Kidney tubule cell (primary cell): ENCODE data around the gene DCAF17.
"Not testable (repeated sequence)": the region's sequence is repeated elsewhere in the genome, so short reads cannot be mapped to it uniquely, and the experiment has no call there.

Experiments
- DNase-seq: peaks from one replicate; pipeline ENCODE4 v3.0.0-alpha.2; 2018; ENCODE audit warnings: low spot score

The DCAF17 gene

DNA sequence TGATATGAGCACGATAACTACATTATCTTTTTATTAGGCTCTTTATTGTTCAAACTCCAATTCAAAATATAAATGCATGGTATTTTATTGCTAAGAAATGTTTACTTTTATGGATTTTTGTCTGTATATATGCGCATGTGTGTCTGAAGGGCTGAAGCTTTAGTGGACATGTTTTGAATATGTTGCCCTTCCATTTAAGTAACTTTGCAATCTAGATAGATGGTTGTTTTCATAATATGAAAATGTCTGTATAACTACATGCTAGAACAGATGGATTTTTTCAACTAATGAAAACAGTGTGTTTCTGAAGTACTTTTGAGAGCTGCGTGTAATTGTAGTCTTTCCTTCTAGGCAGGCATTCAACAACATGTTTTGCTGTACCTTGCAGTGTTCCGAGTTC is 18.7 kb downstream of the DCAF17 start:
- no peak for DNase-seq

- no peak for DNase-seq
Measured at GRCh38 chr2:171459498-171459897, 25.5 kb downstream of the DCAF17 start.

DNA sequence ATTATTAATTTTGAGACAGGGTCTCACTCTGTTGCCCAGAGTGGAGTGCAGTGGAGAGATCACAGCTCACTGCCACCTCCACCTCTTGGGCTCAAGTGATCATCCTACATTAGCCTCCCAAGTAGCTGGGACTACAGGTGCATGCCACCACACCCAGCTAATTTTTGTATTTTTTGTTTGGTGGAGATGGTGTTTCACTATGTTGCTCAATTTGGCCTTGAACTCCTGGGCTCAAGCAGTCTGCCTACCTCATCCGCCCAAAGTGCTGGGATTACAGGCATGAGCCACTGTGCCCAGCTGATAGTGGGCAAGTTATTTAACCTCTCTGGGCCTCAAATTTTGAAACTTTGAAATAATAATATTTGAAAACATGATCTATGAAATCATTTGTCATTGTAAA is 26.5 kb downstream of the DCAF17 start:
- DNase-seq, result no peak

DNA sequence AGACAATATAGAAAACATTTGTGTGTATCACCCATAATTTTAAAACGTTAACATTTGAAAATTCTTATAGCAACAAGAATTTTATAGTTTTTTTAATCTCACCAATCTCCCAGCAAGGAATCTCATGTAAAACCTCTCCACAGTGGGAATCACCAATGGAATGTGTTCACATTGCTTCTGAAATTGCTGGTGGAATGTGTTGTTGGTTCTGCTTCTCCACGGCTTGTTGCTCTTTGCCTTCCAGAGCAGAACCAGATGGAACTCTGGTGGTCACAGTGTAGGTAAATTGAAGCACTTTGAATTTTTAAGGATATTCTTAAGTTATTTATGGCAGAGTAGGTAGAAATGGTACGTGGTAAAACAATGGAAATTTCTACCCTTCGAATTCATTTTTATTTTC is 35.1 kb downstream of the DCAF17 start:
- DNase-seq, result peak; percentile 13

GRCh38 chr2:171470129-171470528 is 36.1 kb downstream of the DCAF17 start:
- no peak for DNase-seq

DNA sequence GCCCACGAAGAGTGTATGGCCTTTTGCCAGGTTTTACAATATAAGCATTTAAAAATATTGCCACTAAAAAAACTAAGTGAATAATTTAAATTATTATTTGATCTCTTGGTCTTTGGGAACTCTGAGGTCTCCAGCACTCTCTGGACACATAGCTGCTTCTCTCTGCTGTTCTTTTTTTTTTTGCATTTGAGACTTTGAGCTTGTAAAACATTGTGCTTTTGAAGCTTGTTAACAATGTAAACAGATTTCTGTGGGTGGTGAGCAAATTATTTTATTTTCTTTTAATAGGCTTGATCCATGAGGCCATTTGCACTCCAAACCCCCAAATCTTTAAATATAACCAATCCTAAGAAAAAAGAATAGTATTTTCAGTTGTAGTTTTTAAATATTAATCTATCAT is 42.0 kb downstream of the DCAF17 start:
- no peak for DNase-seq

DNA sequence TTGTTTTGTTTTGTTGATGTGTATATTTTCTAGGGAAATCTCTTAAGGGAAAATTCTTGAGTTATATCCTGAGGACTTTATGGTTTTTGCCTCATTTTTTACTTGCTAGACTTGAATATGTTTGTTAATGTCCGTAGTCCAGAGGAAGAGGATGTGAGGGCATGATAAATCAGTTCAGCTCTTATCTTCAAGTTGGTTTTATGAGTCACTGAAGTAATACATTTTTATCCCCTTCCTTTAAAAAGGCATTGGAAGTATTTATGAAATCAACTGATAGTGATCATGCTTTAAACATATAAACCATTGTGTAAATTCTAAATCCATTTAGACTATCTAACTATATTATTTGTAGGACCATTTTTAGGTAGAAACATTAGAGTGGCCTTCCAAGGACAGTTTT is 44.3 kb downstream of the DCAF17 start:
- no peak for DNase-seq

GRCh38 chr2:171479154-171479814 is 45.3 kb downstream of the DCAF17 start:
- DNase-seq, result no peak

DNA sequence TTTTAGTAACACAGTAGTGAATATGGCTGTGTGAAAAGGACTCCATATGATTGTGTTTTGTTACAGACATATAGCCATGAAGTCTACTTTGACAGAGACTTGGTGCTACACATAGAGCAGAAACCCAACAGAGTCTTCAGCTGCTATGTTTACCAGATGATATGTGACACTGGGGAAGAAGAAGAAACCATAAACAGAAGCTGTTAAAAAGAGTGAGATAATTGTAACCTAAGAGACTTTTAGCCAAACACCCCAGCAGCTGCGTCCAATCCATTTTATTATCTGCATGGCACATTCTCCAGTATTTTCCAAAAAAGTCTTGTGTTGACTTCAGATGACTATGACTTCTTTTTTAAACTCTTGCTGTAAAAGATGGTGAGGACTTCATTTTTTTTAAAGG is 46.9 kb downstream of the DCAF17 start:
- DNase-seq, result no peak

GRCh38 chr2:171482308-171482707 is 48.3 kb downstream of the DCAF17 start:
- DNase-seq, result no peak

DNA sequence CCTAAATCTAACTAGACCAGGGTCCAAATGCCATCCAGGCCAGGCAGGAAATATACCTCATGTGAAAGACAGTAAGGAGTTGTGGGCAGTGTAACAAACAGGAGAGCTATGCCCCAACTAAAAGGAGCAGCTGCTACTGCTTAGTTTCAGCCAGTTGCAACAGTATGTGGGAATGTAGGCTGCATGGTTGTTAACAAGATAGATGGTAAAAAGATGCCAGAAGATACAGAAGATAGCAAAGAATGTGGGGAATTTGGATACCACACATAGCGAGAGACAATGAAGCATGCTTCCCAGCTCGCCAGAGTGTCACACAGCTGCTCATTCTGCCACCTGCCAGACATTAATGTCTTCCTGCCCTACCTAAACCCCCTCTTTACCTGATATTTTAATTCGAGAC is 48.9 kb downstream of the DCAF17 start:
- peak; percentile 23 for DNase-seq

DNA sequence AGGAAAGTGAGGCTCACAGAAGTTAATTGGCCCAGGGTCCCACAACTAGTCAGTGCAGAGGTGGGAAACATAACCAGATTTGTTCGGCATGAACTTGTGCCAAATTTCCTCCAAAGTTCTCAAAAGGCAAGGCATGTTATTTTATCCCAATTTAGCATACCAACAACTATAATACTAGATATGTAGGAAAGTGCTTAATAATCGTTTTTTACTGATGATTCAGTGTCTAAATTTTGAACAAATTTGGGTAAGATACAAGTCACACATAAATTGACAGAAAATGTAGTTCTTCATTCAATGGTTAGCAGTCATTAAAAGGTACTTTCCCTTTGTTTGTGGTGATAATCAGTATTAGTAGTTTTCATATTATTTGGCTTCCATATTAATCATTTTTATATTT is 49.8 kb downstream of the DCAF17 start:
- no peak for DNase-seq

DNA sequence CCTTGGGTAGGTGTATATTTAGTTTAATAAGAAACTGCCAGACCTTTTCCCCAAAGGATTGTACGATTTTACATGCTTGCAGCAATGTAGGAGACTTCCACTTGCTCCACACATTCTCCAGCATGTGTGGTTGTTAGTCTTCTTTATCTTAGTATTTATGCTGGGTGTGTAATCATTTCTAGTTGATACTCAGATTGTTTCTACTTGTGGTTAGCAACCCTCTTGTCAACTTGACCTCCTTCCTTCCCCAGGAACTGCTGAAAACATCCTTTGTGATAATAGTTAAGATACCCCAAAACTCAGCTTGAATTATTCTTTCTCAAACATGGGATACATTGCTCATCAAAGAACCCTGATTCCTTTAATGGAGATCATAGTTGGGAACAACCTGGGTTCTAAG is 51.1 kb downstream of the DCAF17 start:
- DNase-seq, result no peak

- no peak for DNase-seq
Measured at GRCh38 chr2:171487201-171487600, 53.2 kb downstream of the DCAF17 start.

DNA sequence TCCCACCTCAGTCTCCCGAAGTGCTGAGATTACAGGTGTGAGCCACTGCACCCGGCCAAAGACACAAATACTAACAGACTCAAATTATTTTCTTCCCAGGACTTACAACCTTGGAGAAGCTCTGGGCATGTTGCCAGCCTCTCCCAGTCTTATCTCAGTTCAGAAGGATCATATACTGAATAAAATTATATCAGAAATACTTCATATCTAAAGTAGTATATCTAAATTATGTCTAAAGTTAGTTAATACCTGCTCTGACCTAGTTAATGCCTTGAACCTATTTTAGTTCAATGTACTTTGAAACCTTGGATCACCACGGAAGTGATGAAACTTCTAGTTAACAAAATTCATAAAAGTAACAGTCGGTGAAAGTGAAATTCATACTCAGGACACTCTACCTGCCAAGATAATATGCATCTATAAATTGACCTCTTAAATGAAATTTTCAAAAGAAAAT is 53.8 kb downstream of the DCAF17 start:
- no peak for DNase-seq

GRCh38 chr2:171490577-171490976 is 56.6 kb downstream of the DCAF17 start:
- DNase-seq, result no peak

DNA sequence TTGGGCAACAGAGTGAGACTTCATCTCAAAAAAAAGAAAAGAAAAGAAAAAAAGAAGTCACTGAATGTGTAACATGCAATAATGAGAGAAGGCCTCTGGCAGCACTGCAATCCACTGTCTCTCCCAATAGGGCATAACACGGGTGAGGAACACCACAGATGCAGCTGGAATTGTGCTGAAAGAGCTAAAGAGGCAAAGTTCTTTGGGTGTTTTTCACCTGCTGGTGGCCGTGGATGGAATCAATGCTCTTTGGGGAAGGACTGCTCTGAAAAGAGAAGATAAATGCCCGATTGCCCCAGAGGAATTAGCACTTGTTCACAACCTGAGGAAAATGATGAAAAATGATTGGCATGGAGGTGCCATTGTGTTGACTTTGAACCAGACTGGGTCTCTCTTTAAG is 57.3 kb downstream of the DCAF17 start:
- no peak for DNase-seq

- DNase-seq, result no peak
Measured at GRCh38 chr2:171492664-171493063, 58.6 kb downstream of the DCAF17 start.

GRCh38 chr2:171497664-171498063 is 63.6 kb downstream of the DCAF17 start:
- DNase-seq, result not testable (repeated sequence)

DNA sequence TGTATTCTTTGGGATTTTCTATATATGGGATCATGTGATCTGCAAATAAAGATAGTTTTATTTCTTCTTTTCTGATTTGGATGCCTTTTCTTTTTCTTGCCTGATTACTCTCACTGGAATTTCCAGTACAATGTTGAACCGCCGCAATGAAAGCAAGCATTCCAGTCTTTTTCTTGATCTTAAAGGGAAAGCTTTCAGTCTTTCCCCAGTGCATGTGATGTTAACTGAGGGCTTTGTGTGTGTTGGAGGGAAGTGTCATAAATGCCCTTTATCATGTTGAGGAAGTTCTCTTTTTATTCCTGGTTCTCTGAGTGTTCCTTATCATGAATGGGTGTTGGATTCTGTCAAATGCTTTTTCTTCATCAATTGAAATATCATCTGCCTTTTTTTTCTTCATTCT is 71.3 kb downstream of the DCAF17 start:
- no peak for DNase-seq

- DNase-seq, result no peak
Measured at GRCh38 chr2:171509945-171510731, 76.1 kb downstream of the DCAF17 start.

GRCh38 chr2:171512014-171512413 is 78.0 kb downstream of the DCAF17 start:
- DNase-seq, result no peak

GRCh38 chr2:171512683-171513195 is 78.7 kb downstream of the DCAF17 start:
- no peak for DNase-seq
